Endothelial cell (in vitro differentiated cells): ENCODE measurements around the gene RAB4A. TPM values are rescaled to one million over a fixed set of nuclear protein-coding genes. Genes with fewer than 3 reads are reported as not detected.

Source experiments
- DNase-seq: peaks from one replicate; pipeline ENCODE4 v3.0.0; 2021; ENCODE audit warnings: low spot score
- H3K27ac Mint-ChIP-seq: one replicate; pipeline ENCODE4 v1.8.0; 2021; ENCODE audit warnings: mixed read lengths, inconsistent platforms; ENCODE audit not compliant: unreplicated experiment
- H3K27me3 Mint-ChIP-seq: one replicate; pipeline ENCODE4 v1.8.0; 2021; ENCODE audit warnings: mild to moderate bottlenecking, moderate library complexity, mixed read lengths, inconsistent platforms; ENCODE audit not compliant: unreplicated experiment
- H3K36me3 Mint-ChIP-seq: one replicate; pipeline ENCODE4 v1.8.0; 2021; ENCODE audit warnings: mild to moderate bottlenecking, low read depth, mixed read lengths, inconsistent platforms; ENCODE audit not compliant: unreplicated experiment
- H3K4me1 Mint-ChIP-seq: one replicate; pipeline ENCODE4 v1.8.0; 2021; ENCODE audit warnings: mild to moderate bottlenecking, mixed read lengths, inconsistent platforms; ENCODE audit not compliant: unreplicated experiment
- H3K4me3 Mint-ChIP-seq: one replicate; pipeline ENCODE4 v1.8.0; 2021; ENCODE audit warnings: mild to moderate bottlenecking, mixed read lengths, inconsistent platforms; ENCODE audit not compliant: unreplicated experiment
- H3K9me3 Mint-ChIP-seq: one replicate; pipeline ENCODE4 v1.8.0; 2021; ENCODE audit warnings: mixed read lengths, inconsistent platforms; ENCODE audit not compliant: unreplicated experiment
- CTCF ChIP-seq: fragments of 200-600 bp; sonication (generic); IDR thresholded peaks from one replicate; pipeline ENCODE4 v1.5.0; 2021; ENCODE audit warnings: antibody characterized with exemption; ENCODE audit not compliant: unreplicated experiment
- long read RNA-seq: library from polyadenylated mRNA; unstranded; transcript quantifications from one replicate; pipeline ENCODE4 v2.0.0, GENCODE V29; 2020; ENCODE audit not compliant: unreplicated experiment
- total RNA-seq: library from RNA; stranded (reverse); fragmentation: NEBNext Ultra II Directional; extraction: Animal tissue kit (Norgen Biotek cat#: 25700); gene quantifications from one replicate; pipeline ENCODE4 v1.2.1, GENCODE V29; 2021; ENCODE audit not compliant: unreplicated experiment

The RAB4A gene
- 80.4 TPM for total RNA-seq
- long read RNA-seq, transcript RAB4A-201 (8 exons, 2,966 nt), result major isoform, 58 of 67 reads
- long read RNA-seq, partial matches to known transcripts, result 2 of 67 reads
- long read RNA-seq, other reads (novel, unspliced or antisense), result 3 of 67 reads

- Mint-ChIP-seq H3K27me3 (peaks cover 7% of the 10 kb centered on the region), H3K36me3 (peaks cover 10% of the 10 kb centered on the region), H3K4me3 (peak within 1 kb of the TSS; percentile 97), H3K4me1 (peaks cover 23% of the 10 kb centered on the region), H3K27ac (no peak within 1 kb of the TSS), H3K9me3 (no peaks in the 10 kb centered on the region)
- TF ChIP-seq CTCF, result no peak
- DNase-seq, result peak; percentile 87
Observed at GRCh38 chr1:229270547-229271447, at the start of gene RAB4A. Gene RAB4A (plus strand): TSS chr1:229271111. CDS start chr1:229271340, 229 bp downstream.

- Mint-ChIP-seq H3K27me3 (peaks cover 3% of the 10 kb centered on the region), H3K9me3 (no peaks in the 10 kb centered on the region), H3K4me3 (no peak overlapping the region), H3K4me1 (no peaks in the 10 kb centered on the region), H3K36me3 (no peaks in the 10 kb centered on the region), H3K27ac (no peak overlapping the region)
- no peak for TF ChIP-seq CTCF
- no peak for DNase-seq
Observed at GRCh38 chr1:229222081-229222480, 48.8 kb upstream of the RAB4A start.

- H3K4me3 Mint-ChIP-seq, result no peak overlapping the region
- peaks cover 3% of the 10 kb centered on the region for H3K27me3 Mint-ChIP-seq
- no peak overlapping the region for H3K27ac Mint-ChIP-seq
- peaks cover 3% of the 10 kb centered on the region for H3K4me1 Mint-ChIP-seq
- no peak for DNase-seq
- no peaks in the 10 kb centered on the region for H3K9me3 Mint-ChIP-seq
- H3K36me3 Mint-ChIP-seq, result no peaks in the 10 kb centered on the region
- TF ChIP-seq CTCF, result no peak
Observed at GRCh38 chr1:229223498-229223897, 47.4 kb upstream of the RAB4A start.

- Mint-ChIP-seq H3K4me3 (no peak overlapping the region), H3K4me1 (peaks cover 8% of the 10 kb centered on the region), H3K27ac (no peak overlapping the region), H3K27me3 (peaks cover 3% of the 10 kb centered on the region), H3K9me3 (no peaks in the 10 kb centered on the region), H3K36me3 (no peaks in the 10 kb centered on the region)
- DNase-seq, result no peak
- TF ChIP-seq CTCF, result no peak
Observed at GRCh38 chr1:229224308-229224707, 46.6 kb upstream of the RAB4A start.

- Mint-ChIP-seq H3K4me3 (no peak overlapping the region), H3K36me3 (no peaks in the 10 kb centered on the region), H3K27me3 (peaks cover 3% of the 10 kb centered on the region), H3K27ac (no peak overlapping the region), H3K9me3 (no peaks in the 10 kb centered on the region), H3K4me1 (peaks cover 17% of the 10 kb centered on the region)
- DNase-seq, result no peak
- TF ChIP-seq CTCF, result no peak
Observed at GRCh38 chr1:229225331-229225782, 45.6 kb upstream of the RAB4A start.
